ENCODE results near the gene COX19.

Gene COX19

GRCh38 chr7:990933-991728 lies 15.8 kb upstream of the COX19 start:
- DNase-seq: no peak

GRCh38 chr7:990352-990932 lies 15.1 kb upstream of the COX19 start:
- no peak for DNase-seq

DNA sequence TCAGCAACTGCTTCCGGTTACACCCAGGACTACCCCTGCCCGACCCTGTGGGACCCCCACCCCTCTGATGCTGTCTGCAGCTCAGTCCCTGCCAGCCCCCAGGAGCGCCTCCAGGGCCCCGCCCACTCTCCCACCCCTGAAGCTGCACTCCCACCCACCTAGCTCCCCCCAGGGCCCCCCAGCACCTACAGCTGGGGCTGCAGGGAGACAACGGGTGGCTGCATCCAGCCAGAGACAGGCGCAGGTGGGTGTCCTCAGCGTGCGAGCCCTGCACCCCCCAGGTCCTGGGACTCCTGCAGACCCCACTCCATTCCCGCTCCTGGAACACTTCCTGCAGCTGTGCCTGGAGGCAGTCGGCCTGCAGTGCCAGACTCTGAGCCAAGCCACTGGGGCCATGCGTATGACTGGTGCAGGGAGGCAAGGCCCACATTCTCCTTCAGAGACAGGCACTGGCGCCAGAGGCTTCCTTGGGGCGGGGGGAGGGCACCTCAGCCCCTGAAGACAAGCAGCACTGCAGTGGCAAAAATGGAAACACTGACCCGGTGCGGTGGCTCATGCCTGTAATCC lies 13.7 kb upstream of the COX19 start:
- DNase-seq: no peak

DNA sequence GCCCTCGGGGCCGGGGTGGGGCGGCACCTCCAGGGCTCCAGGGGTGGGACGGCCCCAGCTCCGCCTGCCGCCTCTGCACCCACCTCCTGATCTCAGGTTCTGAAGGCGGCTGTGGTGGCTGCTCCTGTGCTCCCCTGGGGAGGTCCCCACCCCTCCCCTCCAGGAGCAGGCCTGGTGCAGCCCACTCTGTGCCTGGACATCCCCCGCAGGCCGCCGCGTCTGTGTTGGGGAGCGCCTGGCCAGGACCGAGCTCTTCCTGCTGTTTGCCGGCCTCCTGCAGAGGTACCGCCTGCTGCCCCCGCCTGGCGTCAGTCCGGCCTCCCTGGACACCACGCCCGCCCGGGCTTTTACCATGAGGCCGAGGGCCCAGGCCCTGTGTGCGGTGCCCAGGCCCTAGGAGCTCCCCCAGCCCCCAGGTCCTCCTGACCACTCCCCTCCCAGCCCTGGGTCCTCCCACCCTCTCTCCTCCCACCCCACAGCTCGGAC lies 13.1 kb upstream of the COX19 start:
- no peak for DNase-seq

DNA sequence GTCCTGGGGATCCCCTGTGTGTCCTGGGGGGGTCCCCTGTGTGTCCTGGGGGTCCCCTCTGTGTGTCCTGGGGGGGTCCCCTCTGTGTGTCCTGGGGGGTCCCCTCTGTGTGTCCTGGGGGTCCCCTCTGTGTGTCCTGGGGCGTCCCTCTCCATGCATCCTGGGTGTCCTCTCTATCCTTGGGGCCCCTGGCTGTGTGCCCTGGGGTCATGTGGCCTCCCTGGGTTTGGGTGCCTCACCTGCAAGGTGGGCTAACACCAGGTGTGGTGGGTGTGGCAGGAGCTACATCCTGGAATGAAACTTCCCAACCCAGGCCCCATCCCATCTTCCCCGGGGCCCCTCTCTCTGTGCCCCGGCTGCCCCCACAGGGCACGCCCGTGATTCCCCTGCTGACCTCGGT lies 12.6 kb upstream of the COX19 start:
- DNase-seq: no peak

DNA sequence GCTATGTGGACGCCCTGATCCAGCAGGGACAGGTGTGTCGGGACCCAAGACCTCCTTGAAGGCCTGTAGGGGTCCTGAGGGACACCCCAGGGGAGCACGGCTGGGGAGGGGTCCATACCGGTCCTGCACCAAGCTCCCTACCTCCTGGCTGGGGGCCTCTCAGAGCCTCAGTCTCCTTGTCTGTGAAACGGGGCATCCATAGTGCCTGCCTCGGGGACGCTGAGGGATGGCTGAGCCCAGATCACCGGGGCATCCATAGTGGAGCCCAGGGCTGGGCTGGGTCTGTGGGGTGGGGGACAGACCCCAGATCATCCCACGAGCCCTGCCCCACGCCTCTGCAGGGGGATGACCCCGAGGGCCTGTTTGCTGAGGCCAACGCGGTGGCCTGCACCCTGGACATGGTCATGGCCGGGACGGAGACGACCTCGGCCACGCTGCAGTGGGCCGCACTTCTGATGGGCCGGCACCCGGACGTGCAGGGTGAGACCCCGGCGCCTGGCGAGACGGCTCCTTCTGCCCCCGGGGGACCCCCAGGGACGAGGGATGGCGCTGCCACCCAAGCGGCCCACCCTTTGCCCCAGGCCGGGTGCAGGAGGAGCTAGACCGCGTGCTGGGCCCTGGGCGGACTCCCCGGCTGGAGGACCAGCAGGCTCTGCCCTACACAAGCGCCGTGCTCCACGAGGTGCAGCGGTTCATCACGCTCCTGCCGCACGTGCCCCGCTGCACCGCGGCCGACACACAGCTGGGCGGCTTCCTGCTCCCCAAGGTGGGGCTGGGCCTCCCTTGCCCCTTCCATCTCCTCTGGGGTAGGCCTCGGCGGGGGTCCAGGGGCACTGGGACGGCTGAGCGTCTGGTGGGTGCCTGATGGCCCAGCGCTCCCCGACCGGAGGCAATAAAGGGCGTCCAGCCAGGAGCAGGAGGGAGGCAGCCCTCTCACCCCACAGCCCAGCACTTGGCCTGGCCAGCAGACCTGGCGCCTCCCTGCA lies 11.7 kb upstream of the COX19 start:
- no peak for DNase-seq

DNA sequence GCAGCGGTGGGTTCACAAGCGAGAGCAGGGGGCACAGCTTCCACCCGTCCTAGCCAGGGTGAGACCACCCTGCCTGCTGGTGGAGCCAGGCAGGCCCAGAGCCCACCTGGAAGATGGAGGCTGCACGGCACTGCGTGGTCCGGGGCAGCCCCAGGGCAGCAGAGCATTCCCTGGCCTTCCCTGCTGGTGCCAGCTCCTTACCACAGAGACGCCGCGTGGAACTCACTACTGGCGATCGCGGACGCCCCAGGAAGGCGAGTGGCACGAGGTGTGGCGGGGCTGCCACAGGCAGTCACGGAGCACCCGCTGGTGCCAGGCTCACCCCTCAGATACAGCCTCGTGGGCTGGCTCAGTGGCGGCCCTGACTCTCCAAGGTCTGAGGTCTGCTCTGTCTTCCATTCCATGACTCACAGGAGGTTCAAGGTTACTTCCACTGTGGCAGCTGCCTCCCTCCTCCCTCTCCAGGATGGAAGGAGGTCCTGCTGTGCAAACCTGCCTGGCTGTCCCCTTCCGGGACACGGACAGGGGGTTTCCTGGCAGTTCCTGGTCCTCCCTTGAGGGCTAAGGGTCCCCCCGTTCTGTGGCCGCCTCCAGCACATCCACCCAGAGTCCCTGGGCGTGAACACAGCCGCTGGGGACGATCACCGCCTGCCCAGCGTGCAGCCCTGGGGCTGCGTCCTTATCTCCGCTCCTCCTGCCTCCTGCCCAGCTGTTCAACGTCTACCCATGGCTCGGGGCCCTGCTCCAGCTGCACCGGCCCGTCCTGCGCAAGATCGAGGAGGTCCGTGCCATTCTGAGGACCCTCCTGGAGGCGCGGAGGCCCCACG lies 10.8 kb upstream of the COX19 start:
- DNase-seq: no peak

GRCh38 chr7:985127-985416 lies 9.7 kb upstream of the COX19 start:
- no peak for DNase-seq

GRCh38 chr7:984361-985126 lies 9.2 kb upstream of the COX19 start:
- DNase-seq: no peak

DNA sequence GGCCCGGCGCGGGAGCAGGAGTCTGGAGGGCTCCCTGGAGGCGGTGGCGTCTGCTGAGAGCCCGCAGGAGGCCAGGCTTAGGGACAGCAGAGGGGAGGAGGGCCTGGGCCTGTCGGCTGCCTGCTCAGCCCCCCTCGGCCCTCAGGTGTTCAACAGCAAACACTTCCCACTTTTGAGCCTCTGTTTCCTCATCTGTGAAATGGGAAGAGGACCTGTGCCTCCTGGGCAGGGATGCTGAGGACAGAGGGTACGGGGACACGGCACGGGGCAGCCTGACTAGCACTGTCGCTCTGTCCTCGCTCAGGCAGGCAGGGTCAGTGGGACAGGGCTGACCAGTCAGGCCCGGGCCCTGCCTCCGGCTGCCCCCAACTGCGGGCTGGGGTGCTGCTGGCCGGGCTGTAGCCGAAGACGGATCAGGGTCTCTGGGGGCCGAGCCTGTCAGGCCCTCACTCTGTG lies 8.3 kb upstream of the COX19 start:
- no peak for DNase-seq

DNA sequence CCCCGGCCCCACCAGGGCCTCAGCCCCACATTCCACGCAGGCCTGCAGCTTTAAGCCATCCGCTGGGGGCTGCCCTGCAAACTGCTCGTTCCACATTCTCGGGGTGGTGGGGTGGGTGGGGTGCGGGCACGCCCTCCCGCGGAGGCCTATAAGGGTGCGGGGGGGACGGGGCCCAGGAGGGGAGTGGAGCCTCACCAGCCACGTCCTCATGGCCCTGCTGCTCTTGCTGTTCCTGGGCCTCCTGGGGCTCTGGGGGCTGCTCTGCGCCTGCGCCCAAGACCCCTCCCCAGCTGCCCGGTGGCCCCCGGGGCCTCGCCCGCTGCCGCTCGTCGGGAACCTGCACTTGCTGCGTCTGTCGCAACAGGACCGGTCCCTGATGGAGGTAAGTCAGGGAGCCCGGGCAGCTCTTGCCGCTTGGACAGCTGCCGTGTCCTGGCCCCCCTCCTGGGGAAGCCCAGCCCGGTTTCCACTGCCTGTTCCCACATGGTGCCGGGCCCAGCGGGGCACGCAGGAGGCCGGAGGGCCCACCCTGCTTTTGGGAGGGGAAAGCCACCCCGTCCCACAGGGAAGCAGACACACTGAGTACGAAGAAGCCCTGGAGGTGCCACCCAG lies 7.8 kb upstream of the COX19 start, which contains the start of gene CYP2W1:
Gene CYP2W1, plus strand, starts transcription at position 178 of the 612 bp plus-strand sequence. Its CDS starts 31 bp downstream, at position 209.
- no peak for DNase-seq

DNA sequence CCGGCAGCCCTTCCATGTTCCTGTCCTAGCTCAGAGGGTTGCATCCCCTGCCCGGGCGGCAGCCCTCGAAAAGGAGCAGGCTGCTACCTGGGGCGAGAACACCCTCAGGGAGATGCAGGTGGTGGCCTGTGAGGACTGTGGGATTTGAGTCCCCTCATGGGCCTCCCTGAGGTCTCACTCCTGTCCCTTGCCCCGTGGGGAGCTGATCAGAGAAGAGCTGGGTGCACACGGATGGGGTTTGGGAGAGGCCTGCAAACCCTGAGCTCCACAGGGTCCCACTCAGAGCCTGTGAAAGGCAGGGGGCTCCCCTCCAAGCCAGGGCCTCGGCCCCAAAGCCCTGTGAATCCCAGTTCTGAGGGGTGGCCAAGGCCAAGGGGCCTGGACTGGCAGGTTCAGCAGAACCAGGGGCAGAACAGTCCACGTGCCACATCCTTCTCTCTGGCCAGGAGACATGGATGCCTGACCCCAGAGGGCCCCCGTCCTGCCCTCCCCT lies 7.2 kb upstream of the COX19 start:
- no peak for DNase-seq

- no peak for DNase-seq
Observed at GRCh38 chr7:981793-982510, 6.6 kb upstream of the COX19 start.

- no peak for DNase-seq
Observed at GRCh38 chr7:979886-980571, 4.7 kb upstream of the COX19 start.

DNA sequence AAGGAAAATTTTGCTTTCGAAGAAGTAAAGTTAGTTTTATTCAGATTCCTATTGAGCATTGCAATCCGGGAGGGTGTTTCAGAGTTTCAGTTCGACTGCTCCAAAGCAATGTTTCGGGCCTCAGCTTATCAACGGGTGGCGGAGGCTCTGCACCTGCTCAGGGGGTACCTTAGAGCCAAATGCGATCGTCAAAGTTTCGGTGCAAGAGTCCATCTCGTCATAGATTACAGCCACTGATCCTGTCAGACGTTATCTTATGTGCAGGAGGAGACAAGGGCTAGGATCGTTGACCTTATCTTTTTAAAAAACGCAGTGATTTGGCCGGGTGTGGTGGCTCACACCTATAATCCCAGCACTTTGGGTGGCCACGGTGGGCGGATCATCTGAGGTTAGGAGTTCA lies 3.8 kb upstream of the COX19 start:
- DNase-seq: no peak

GRCh38 chr7:978416-979091 lies 3.2 kb upstream of the COX19 start:
- DNase-seq: no peak

- no peak for DNase-seq
Observed at GRCh38 chr7:978049-978346, 2.6 kb upstream of the COX19 start.

DNA sequence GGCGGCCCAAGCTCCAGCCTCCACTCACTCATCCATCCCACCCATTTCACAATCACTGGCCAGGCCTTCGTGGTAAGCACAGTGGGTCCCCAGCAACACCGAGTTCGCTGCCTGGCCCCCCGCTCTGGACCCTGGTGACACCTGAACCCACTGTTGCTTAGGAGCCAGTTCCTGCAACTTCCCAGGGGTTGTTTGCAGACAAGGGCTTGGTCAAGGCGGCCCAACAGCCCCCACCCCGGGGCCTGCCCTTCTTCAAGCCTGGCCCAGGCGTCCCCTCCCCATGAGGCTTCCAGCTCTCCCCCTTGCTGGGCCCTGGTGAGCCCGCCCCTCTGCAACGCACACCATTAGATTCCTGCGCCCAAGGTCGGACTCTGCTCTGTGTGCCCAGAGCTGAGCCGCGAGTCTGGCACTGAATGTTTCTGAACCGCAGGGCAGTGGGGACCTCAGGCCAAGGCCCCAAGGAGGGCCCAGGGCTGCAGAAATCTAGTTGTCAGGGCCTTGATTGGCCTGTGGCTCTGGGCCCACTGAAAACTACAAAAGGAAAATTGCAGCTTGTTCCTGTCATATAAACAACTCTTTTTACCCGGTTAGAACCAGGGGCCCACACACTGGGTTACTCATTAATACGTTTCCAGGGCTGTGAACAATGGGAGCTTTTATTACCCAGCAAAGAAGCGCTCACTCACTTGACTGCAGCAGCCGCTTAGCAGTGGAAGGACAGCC lies 2.1 kb upstream of the COX19 start:
- no peak for DNase-seq
